ENCODE data around the gene ERGIC1.

GRCh38 chr5:172941067-172941516 is 107.0 kb downstream of the ERGIC1 start:
- TF ChIP-seq, protein P1, sequence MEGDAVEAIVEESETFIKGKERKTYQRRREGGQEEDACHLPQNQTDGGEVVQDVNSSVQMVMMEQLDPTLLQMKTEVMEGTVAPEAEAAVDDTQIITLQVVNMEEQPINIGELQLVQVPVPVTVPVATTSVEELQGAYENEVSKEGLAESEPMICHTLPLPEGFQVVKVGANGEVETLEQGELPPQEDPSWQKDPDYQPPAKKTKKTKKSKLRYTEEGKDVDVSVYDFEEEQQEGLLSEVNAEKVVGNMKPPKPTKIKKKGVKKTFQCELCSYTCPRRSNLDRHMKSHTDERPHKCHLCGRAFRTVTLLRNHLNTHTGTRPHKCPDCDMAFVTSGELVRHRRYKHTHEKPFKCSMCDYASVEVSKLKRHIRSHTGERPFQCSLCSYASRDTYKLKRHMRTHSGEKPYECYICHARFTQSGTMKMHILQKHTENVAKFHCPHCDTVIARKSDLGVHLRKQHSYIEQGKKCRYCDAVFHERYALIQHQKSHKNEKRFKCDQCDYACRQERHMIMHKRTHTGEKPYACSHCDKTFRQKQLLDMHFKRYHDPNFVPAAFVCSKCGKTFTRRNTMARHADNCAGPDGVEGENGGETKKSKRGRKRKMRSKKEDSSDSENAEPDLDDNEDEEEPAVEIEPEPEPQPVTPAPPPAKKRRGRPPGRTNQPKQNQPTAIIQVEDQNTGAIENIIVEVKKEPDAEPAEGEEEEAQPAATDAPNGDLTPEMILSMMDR (IDR thresholded peaks at IDR 0.05; ENCODE audit: insufficient read depth, low read length, poor library complexity, severe bottlenecking), result no peak
- no peak for TF ChIP-seq EZH2phosphoT487 (conservative IDR thresholded peaks at IDR 0.05; ENCODE audit: low read length)
